ENCODE data around the gene KIF24.
"Not testable (repeated sequence)": the region's sequence is repeated elsewhere in the genome, so short reads cannot be mapped to it uniquely, and the experiment has no call there.

The KIF24 gene

GRCh38 chr9:34328987-34329832 lies at the start of gene KIF24, which contains the start of gene NUDT2:
Gene KIF24, minus strand, starts transcription at chr9:34329268. Its CDS starts 17,922 bp downstream, at chr9:34311346.
Gene NUDT2, plus strand, starts transcription at chr9:34329569. Its CDS starts 9,471 bp downstream, at chr9:34339040.
- peak; percentile 97 for DNase-seq

- no peak for DNase-seq
These were observed 49.5 kb upstream of the KIF24 start for GRCh38 chr9:34378376-34379060.

GRCh38 chr9:34377404-34377746 lies 48.3 kb upstream of the KIF24 start:
- no peak for DNase-seq

GRCh38 chr9:34376596-34377403 lies 47.7 kb upstream of the KIF24 start, which contains the start of gene MYORG:
Gene MYORG, minus strand, starts transcription at chr9:34376898. Its CDS starts 3,955 bp downstream, at chr9:34372943.
- DNase-seq, result peak; percentile 98

- peak; percentile 50 for DNase-seq
These were observed 47.0 kb upstream of the KIF24 start for GRCh38 chr9:34375901-34376595.

DNA sequence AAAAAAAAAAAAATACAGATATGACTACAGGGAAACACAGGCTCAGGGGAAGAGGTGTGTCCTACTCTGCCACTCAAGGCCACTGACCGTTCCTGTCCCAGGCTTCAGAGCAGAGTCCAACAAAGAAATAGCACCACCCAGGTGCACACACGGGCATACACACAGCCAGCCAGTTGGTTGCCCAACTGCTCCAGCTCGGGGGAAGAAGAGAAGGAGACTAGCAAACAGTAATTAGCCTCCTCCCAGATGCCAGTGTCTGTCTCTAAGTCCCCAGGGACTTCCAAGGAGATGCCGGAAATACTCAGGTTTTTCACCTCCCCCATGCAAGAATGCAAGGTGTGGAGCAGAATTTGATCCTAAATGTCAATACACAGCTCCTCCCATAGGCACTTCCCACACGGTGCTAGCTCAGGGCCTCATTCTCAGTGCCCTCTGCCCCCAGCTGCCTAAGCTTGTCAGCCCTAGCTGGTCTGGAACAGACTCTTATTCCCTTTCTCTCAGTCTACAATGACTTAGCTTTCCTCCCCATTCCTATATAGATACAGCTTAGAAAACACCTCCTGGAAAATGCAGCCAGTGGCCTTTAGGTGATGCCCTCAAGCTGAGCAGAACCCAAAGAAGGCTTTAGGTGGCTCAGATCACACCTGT lies 46.0 kb upstream of the KIF24 start:
- DNase-seq, result no peak

- DNase-seq, result no peak
These were observed 45.3 kb upstream of the KIF24 start for GRCh38 chr9:34374339-34374738.

GRCh38 chr9:34373749-34374148 lies 44.7 kb upstream of the KIF24 start:
- no peak for DNase-seq

- DNase-seq, result no peak
These were observed 43.5 kb upstream of the KIF24 start for GRCh38 chr9:34372467-34373011.

GRCh38 chr9:34371886-34372466 lies 42.9 kb upstream of the KIF24 start:
- no peak for DNase-seq

DNA sequence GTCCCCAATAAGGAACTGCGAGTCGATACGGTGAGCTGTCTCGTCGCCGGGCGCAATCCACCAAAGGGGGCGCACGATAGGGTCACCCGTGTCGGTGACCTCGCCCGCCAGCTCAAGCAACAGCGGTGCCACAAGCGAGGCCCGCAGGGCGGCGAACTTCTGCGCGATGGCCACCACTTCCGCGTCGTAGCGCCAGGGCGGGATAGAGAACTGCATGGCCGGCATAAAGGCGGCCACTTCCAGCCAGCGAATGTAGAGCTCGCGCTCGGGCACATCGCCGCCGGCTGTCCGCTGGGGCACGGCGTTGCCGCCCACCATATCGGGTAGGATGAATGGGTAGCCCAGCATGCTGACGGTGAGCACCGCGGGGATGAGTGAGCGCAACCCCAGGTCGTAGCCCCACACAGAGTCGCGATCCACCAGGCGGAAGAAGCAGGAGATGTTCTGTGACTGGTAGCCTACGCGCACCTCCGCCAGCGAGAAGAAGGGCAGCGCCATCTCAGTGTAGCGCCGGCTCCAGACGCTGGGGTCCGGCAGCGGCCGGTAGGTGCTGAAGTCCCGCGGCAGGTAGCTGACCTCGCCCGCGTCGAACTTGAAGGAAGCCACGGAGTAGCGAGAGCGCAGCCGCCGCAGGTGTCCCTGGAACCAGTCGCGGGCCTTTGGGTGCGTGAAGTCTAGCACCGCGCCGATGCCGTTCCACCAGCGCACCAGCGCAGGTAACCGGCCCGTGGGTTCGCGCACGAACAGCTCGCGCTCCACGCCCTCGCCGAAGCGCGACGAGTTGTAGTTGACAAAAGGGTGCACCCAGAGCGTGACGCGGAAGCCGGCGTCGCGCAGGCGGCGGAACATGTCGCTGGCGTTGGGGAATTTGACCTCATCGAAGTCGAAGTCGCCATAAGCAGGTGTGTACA lies 42.2 kb upstream of the KIF24 start:
- no peak for DNase-seq

DNA sequence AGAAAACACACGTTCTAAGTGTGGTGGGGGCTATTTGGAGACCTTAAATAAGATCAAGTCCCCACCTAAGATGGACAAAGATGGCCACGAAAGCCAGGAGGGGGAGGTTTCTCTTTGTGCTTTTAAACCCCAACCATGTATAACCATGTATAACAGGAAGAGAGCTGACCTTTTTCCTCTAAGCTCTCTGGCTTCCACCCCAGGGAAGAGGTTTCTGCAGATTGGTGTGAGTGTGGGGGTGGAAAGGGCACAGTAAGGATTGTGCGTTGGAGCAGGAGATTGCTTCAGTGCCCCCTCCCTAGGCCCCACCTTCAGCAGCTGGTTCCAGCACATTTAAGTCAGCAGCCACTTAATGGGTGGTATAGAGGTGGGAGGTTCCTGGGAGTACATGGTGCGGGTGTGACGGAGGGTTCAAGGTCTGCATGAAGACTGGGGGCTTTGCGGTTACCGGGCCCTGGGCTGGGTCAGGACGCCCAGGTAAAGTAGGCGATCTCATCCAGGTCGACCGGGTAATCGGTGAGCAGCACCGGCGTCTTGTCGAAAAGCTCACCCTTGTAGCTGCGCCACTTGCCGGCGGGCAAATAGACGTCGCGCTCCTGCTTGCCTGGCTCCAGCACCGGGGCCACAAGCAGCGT lies 41.4 kb upstream of the KIF24 start:
- DNase-seq, result no peak

DNA sequence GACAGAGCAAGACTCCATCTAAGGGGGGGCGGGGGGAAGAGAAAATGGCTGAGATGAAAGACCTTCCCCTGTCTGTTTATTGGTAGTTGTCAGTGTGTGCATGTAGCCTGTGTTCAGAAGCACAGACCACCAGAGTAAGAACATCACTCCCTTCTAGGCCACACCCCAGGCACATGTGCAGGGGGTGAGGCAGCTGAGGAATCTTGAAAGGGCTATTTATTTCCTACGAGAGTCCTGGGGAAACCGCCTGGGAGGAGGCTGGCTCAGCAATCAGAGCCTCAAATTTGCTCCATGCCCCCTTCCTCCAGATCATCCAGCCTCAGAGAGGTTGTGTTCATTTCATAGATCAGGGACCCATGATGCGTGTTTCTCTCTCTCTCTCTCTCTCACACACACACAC lies 40.6 kb upstream of the KIF24 start:
- DNase-seq, result no peak

GRCh38 chr9:34368796-34369195 lies 39.7 kb upstream of the KIF24 start:
- not testable (repeated sequence) for DNase-seq

DNA sequence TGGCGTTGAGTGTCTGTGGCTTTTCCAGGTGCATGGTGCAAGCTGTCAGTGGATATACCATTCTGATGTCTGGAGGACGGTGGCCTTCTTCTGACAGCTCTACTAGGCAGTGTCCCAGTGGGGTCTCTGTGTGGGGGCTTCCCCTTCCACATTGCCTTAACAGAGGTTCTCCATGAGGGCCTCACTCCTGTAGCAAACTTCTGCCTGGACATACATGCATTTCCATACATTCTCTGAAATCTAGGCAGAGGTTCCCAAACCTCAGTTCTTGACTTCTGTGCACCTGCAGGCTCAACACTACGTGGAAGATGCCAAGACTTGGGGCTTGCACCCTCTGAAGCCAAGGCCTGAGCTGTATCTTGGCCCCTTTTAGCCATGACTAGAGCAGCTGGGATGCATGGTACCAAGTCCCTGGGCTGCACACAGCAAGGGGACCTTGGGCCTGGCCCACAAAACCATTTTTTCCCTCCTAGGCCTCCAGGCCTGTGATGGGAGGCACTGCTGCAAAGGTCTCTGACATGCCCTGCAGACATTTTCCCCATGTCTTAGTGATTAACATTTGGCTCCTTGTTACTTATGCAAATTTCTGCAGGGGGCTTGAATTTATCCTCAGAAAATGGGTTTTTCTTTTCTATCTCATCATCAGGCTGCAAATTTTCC lies 38.8 kb upstream of the KIF24 start:
- DNase-seq, result not testable (repeated sequence)

- DNase-seq, result no peak
These were observed 37.3 kb upstream of the KIF24 start for GRCh38 chr9:34366365-34366764.

GRCh38 chr9:34365282-34365681 lies 36.2 kb upstream of the KIF24 start:
- no peak for DNase-seq

DNA sequence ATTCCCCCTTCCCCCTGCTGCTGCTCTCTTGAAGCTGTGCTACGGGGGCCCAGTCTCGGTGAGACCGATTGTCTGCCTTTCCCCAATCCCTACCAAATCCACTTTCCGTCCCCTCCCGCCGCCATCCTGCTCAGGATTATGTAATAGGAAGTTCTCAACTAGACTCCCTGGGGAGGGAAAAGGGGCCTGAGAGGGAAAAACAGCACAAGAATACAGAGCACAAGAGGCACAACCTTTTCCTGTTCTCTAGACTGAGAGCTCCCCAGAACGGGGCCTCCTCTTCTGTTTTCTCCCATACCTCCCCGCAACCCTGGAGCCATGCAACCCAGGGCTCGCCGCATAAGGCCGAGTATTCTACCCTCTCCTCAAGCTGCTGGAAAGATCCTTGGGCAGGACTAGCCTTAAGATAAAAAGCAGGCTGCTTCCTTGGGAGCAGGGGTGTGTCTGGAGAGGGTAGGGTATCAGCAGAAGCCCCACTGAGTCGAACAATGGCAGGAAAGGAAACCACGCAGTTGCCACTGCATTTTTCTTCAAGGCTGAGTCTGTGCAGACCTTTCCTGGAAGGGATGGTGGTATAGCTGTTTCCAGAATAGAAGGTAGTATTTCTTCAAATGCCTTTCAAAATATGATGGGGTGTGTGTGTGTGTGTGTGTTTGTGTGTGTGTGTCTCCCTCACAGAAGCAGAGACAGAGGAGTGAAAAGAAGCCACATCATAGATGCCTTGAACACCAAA lies 34.7 kb upstream of the KIF24 start:
- no peak for DNase-seq
